ENCODE measurements around the gene ABCB11. TPM values are rescaled to one million over a fixed set of nuclear protein-coding genes. Genes with fewer than 3 reads are reported as not detected.
"Not testable (repeated sequence)": the region's sequence is repeated elsewhere in the genome, so short reads cannot be mapped to it uniquely, and the experiment has no call there.

The ABCB11 gene
- polyA plus RNA-seq, 1 of the 3 experiments (the other 2 are of a cell fraction), result not detected

DNA sequence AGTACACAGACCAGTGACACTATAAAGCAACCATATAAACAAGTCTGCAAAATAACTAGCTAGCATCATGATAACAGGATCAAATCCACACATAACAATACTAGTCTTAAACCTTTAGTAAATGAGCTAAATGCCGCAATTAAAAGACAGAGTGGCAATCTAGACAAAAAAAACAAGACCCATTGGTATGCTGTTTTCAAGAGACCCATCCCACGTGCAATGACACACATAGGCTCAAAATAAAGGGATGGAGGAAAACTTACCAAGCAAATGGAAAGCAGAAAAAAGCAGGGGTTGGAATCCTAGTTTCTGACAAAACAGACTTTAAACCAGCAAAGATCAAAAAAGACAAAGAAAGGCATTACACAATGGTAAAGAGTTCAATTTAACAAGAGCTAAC, 23.5 kb upstream of the ABCB11 start:
- WGBS (ENCODE audit: low lambda C conversion rate), result 20% methylated on average over 2 of the region's 2 CpGs
- CTCF ChIA-PET, result interaction anchor here (1.4 kb wide), 1 partner anchor 55 kb away, joined by 3 read pairs; no protein-coding TSS in a partner anchor
- H3K36me3 ChIP-seq (replicated peaks in 1 of 2; ENCODE audit: control insufficient read depth in 1 of 2, insufficient read depth in 2 of 2, low read length in 1 of 2), result not testable (repeated sequence)

DNA sequence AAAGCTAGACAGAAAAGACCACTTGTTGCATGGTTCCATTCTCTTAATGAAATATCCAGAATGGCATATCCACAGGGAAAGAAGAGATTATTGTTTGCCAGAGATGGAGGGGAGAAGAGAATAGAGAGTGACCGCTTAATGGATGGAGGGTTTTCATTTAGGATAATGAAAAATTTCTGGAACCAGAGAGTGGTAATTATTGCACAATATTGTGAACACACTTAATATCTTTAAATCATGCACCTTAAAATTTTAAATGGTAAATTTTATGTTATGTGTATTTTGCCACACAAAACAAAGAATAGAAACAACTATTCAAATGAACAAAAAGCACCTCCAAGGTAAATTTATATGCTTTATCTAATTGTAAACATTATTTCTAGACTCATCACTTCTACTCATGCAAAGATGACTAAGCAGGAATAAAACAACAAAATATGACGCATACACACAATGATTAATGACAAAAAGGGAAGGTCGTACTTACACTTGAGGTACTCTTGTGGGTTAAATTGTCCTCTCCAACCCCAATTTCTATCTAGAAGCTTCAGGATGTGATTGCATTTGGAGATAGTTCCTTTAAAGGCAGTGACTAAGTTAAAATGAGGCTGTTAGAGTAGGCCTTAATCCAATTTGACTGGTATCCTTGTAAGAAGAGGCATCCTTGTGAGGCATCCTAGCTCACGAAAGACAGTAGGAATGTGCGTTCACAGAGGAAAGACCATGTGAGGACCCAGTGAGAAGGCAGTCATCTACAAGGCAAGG, 19.5 kb upstream of the ABCB11 start:
- Histone ChIP-seq H3K36me3 (replicated peaks in 1 of 2; ENCODE audit: control insufficient read depth in 1 of 2, insufficient read depth in 2 of 2, low read length in 1 of 2) (no peaks in the 10 kb centered on the region), H3K4me3 (ENCODE audit: low read depth in 2 of 2, low read length in 1 of 2) (no peak overlapping the region), H3K9ac (no peak overlapping the region), H3F3A (replicated peaks; ENCODE audit: insufficient read depth) (no peaks in the 10 kb centered on the region), H3K27me3 (ENCODE audit: insufficient read depth) (no peaks in the 10 kb centered on the region), H3K9me2 (no peaks in the 10 kb centered on the region), H3K4me1 (ENCODE audit: control insufficient read depth in 1 of 2, insufficient read depth in 2 of 2, low read depth in 1 of 2, low read length in 1 of 2) (no peaks in the 10 kb centered on the region), H3K79me2 (ENCODE audit: insufficient read depth) (no peaks in the 10 kb centered on the region), H3K9me3 (no peaks in the 10 kb centered on the region; the same call in 1 of the 2 replicates), H2AFZ (ENCODE audit: low read depth) (no peak overlapping the region), H3K4me2 (no peak overlapping the region), H3K27ac (ENCODE audit: low read depth in 2 of 2, low read length in 1 of 2) (no peak overlapping the region), H4K20me1 (ENCODE audit: insufficient read depth) (no peaks in the 10 kb centered on the region)
- no peak for DNase-seq
- POLR2A ChIA-PET, result no interaction called here
- TF ChIP-seq RFX5 (IDR thresholded peaks at IDR 0.05; ENCODE audit: low read length), result no peak
- TF ChIP-seq, protein P1, sequence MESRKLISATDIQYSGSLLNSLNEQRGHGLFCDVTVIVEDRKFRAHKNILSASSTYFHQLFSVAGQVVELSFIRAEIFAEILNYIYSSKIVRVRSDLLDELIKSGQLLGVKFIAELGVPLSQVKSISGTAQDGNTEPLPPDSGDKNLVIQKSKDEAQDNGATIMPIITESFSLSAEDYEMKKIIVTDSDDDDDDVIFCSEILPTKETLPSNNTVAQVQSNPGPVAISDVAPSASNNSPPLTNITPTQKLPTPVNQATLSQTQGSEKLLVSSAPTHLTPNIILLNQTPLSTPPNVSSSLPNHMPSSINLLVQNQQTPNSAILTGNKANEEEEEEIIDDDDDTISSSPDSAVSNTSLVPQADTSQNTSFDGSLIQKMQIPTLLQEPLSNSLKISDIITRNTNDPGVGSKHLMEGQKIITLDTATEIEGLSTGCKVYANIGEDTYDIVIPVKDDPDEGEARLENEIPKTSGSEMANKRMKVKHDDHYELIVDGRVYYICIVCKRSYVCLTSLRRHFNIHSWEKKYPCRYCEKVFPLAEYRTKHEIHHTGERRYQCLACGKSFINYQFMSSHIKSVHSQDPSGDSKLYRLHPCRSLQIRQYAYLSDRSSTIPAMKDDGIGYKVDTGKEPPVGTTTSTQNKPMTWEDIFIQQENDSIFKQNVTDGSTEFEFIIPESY (IDR thresholded peaks at IDR 0.05; ENCODE audit: borderline replicate concordance, low read depth), result no peak
- TF ChIP-seq, protein P2, sequence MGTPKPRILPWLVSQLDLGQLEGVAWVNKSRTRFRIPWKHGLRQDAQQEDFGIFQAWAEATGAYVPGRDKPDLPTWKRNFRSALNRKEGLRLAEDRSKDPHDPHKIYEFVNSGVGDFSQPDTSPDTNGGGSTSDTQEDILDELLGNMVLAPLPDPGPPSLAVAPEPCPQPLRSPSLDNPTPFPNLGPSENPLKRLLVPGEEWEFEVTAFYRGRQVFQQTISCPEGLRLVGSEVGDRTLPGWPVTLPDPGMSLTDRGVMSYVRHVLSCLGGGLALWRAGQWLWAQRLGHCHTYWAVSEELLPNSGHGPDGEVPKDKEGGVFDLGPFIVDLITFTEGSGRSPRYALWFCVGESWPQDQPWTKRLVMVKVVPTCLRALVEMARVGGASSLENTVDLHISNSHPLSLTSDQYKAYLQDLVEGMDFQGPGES (IDR thresholded peaks at IDR 0.05; ENCODE audit: low read depth, low read length), result no peak
- TF ChIP-seq FOXJ3 (CRISPR knock-in tag; IDR thresholded peaks at IDR 0.05), result no peak
- TF ChIP-seq SIN3A (IDR thresholded peaks at IDR 0.05; ENCODE audit: borderline replicate concordance, low read depth, low read length), result no peak
- no peak for TF ChIP-seq MXI1 (IDR thresholded peaks at IDR 0.05; ENCODE audit: low read depth, low read length)
- TF ChIP-seq RXRA (IDR thresholded peaks at IDR 0.05; ENCODE audit: borderline replicate concordance, low read depth), result no peak
- no peak for TF ChIP-seq EZH2phosphoT487 (IDR thresholded peaks at IDR 0.05; ENCODE audit: borderline replicate concordance, low read depth)
- no peak for TF ChIP-seq TEAD4 (IDR thresholded peaks at IDR 0.05; ENCODE audit: borderline replicate concordance, insufficient read depth)
- TF ChIP-seq GABPA (IDR thresholded peaks at IDR 0.05; ENCODE audit: low read depth), result no peak
- TF ChIP-seq EP300 (IDR thresholded peaks at IDR 0.05; ENCODE audit: borderline replicate concordance in 1 of 2, low read depth in 1 of 2, low read length in 1 of 2), result no peak
- WGBS (ENCODE audit: low lambda C conversion rate), result 66% methylated on average over 5 of the region's 5 CpGs
- CTCF ChIA-PET, result interaction anchor here (0.9 kb wide), 1 partner anchor 81 kb away, joined by 3 read pairs; no protein-coding TSS in a partner anchor

More for the DNA sequence above, 23.5 kb upstream of the ABCB11 start:
- H3K4me1 ChIP-seq (ENCODE audit: control insufficient read depth in 1 of 2, insufficient read depth in 2 of 2, low read depth in 1 of 2, low read length in 1 of 2); H4K20me1 ChIP-seq (ENCODE audit: insufficient read depth); H2AFZ ChIP-seq (ENCODE audit: low read depth); H3K9me2 ChIP-seq; H3K79me2 ChIP-seq (ENCODE audit: insufficient read depth); H3K27ac ChIP-seq (ENCODE audit: low read depth in 2 of 2, low read length in 1 of 2); H3F3A ChIP-seq (replicated peaks; ENCODE audit: insufficient read depth); H3K4me2 ChIP-seq; H3K9ac ChIP-seq; H3K4me3 ChIP-seq (ENCODE audit: low read depth in 2 of 2, low read length in 1 of 2); H3K27me3 ChIP-seq (ENCODE audit: insufficient read depth); H3K9me3 ChIP-seq; POLR2A ChIA-PET; DNase-seq: not testable (repeated sequence)

Data from SK-N-SH (cell line).